Measurements from ENCODE around the gene PROM1. TPM values are rescaled to one million over a fixed set of nuclear protein-coding genes. Genes with fewer than 3 reads are reported as not detected.

Gene PROM1
- total RNA-seq, 1 donor from 2014 or later, result 2.9 TPM

GRCh38 chr4:16005676-16006075 lies 78.1 kb downstream of the PROM1 start:
- no peak for DNase-seq
- intact Hi-C loops (cut with micrococcal nuclease), result loop anchor here (10.0 kb wide), 1 partner anchor 201 kb away; no protein-coding TSS in a partner anchor
- Histone ChIP-seq H3K4me3 (no peak overlapping the region), H3K27ac (replicated peaks) (no peak overlapping the region), H3K9me3 (replicated peaks) (no peaks in the 10 kb centered on the region), H3K36me3 (no peaks in the 10 kb centered on the region), H3K27me3 (ENCODE audit: low read depth) (no peaks in the 10 kb centered on the region), H3K4me1 (peaks cover 18% of the 10 kb centered on the region)
- no peak for TF ChIP-seq CTCF (IDR thresholded peaks at IDR 0.05; ENCODE audit: borderline replicate concordance)

GRCh38 chr4:16001484-16001858 lies 82.4 kb downstream of the PROM1 start:
- intact Hi-C loops (cut with micrococcal nuclease), result loop anchor here (10.0 kb wide), 1 partner anchor 197 kb away; no protein-coding TSS in a partner anchor

GRCh38 chr4:16000708-16001483 lies 82.9 kb downstream of the PROM1 start:
- intact Hi-C loops (cut with micrococcal nuclease), result loop anchor here (10.0 kb wide), 1 partner anchor 196 kb away; no protein-coding TSS in a partner anchor
- no peaks in the 10 kb centered on the region for H3K27me3 ChIP-seq (ENCODE audit: low read depth)
- TF ChIP-seq CTCF (IDR thresholded peaks at IDR 0.05; ENCODE audit: borderline replicate concordance), result no peak
- DNase-seq, result no peak
- H3K4me3 ChIP-seq, result no peak overlapping the region
- H3K36me3 ChIP-seq, result no peaks in the 10 kb centered on the region
- peaks cover 13% of the 10 kb centered on the region for H3K4me1 ChIP-seq
- no peak overlapping the region for H3K27ac ChIP-seq (replicated peaks)
- no peaks in the 10 kb centered on the region for H3K9me3 ChIP-seq (replicated peaks)

More at GRCh38 chr4:16001484-16001858, 82.4 kb downstream of the PROM1 start:
- Histone ChIP-seq H3K4me1 (peaks cover 12% of the 10 kb centered on the region), H3K27me3 (ENCODE audit: low read depth) (no peaks in the 10 kb centered on the region), H3K36me3 (no peaks in the 10 kb centered on the region), H3K27ac (replicated peaks) (no peak overlapping the region), H3K4me3 (no peak overlapping the region), H3K9me3 (replicated peaks) (no peaks in the 10 kb centered on the region)
- TF ChIP-seq CTCF (IDR thresholded peaks at IDR 0.05; ENCODE audit: borderline replicate concordance), result peak; percentile 90
- peak; percentile 33 for DNase-seq

GRCh38 chr4:15996773-15997172 lies 87.0 kb downstream of the PROM1 start:
- Histone ChIP-seq H3K4me1 (peaks cover 12% of the 10 kb centered on the region), H3K27ac (replicated peaks) (no peak overlapping the region), H3K27me3 (ENCODE audit: low read depth) (no peaks in the 10 kb centered on the region), H3K4me3 (no peak overlapping the region), H3K36me3 (no peaks in the 10 kb centered on the region), H3K9me3 (replicated peaks) (no peaks in the 10 kb centered on the region)
- no peak for DNase-seq
- intact Hi-C loops (cut with micrococcal nuclease), result no loop called here
- TF ChIP-seq CTCF (IDR thresholded peaks at IDR 0.05; ENCODE audit: borderline replicate concordance), result no peak

GRCh38 chr4:15995826-15996225 lies 88.0 kb downstream of the PROM1 start:
- TF ChIP-seq CTCF (IDR thresholded peaks at IDR 0.05; ENCODE audit: borderline replicate concordance), result no peak
- no peak for DNase-seq
- intact Hi-C loops (cut with micrococcal nuclease), result no loop called here

More at GRCh38 chr4:15995826-15996225, 88.0 kb downstream of the PROM1 start:
- Histone ChIP-seq H3K27me3 (ENCODE audit: low read depth) (no peaks in the 10 kb centered on the region), H3K4me3 (no peak overlapping the region), H3K9me3 (replicated peaks) (no peaks in the 10 kb centered on the region), H3K36me3 (no peaks in the 10 kb centered on the region), H3K27ac (replicated peaks) (no peak overlapping the region), H3K4me1 (peaks cover 5% of the 10 kb centered on the region)

Measured in left ventricle myocardium inferior (tissue), 1 donor.